OCI-LY3 (cell line): ENCODE measurements around the gene SSPN.
A peak's percentile ranks its signal among the peaks of the same experiment; 100 is the strongest.

Source experiments
- H2AFZ ChIP-seq: fragments of 200-600, 300-600 bp; shearing (Covaris generic); 2 replicates; pipeline ENCODE4 v1.6.0; 2014; ENCODE audit warnings: antibody characterized with exemption, low read depth, low read length
- H3K27ac ChIP-seq: fragments of 200-600, 300-600 bp; sonication (generic); 2 replicates; pipeline ENCODE4 v1.5.1; 2014; ENCODE audit warnings: mild to moderate bottlenecking, low read length, moderate library complexity, mixed read lengths
- H3K27me3 ChIP-seq: fragments of 200-600, 300-600 bp; sonication (generic); 2 replicates; pipeline ENCODE4 v1.6.1; 2014; ENCODE audit warnings: low read depth, low read length, mixed read lengths
- H3K36me3 ChIP-seq: fragments of 200-600, 300-600 bp; sonication (generic); replicated peaks from 2 replicates; pipeline ENCODE3; 2014; ENCODE audit warnings: low read depth, low read length, mixed read lengths
- H3K4me1 ChIP-seq: fragments of 300-600, 200-600 bp; sonication (generic); 2 replicates; pipeline ENCODE4 v1.6.1; 2014; ENCODE audit warnings: low read length, mixed read lengths
- H3K4me2 ChIP-seq: fragments of 200-600, 300-600 bp; sonication (generic); 2 replicates; pipeline ENCODE4 v1.6.1; 2014; ENCODE audit warnings: low read length, mixed read lengths
- H3K4me3 ChIP-seq: fragments of 300-600, 200-600 bp; sonication (generic); 2 replicates; pipeline ENCODE4 v1.5.1; 2014; ENCODE audit warnings: antibody characterized with exemption, mild to moderate bottlenecking, low read length, moderate library complexity
- H3K79me2 ChIP-seq: fragments of 300-600, 200-600 bp; shearing (Covaris generic); 2 replicates; pipeline ENCODE4 v1.6.1; 2014; ENCODE audit warnings: mild to moderate bottlenecking, low read length, mixed read lengths
- H3K9ac ChIP-seq: fragments of 300-600, 200-600 bp; shearing (Covaris generic); 2 replicates; pipeline ENCODE4 v1.6.0; 2014; ENCODE audit warnings: mild to moderate bottlenecking, low read length, moderate library complexity
- H3K9me3 ChIP-seq: fragments of 200-600, 300-600 bp; shearing (Covaris generic); 2 replicates; pipeline ENCODE4 v1.6.1; 2014; ENCODE audit warnings: low read length, mixed read lengths; ENCODE audit not compliant: insufficient read depth
- H4K20me1 ChIP-seq: fragments of 200-600, 300-600 bp; sonication (generic); 2 replicates; pipeline ENCODE4 v1.6.1; 2016; ENCODE audit warnings: low read length, mixed read lengths; ENCODE audit not compliant: insufficient read depth
- CTCF ChIP-seq: fragments of 200-600, 300-600 bp; sonication (generic); IDR thresholded peaks from 2 replicates; pipeline ENCODE4 v1.5.1; 2014; ENCODE audit warnings: antibody characterized with exemption, low read length, low read depth
- EZH2phosphoT487 ChIP-seq: fragments of 200-600 bp; shearing (Covaris generic); IDR thresholded peaks from 2 replicates; pipeline ENCODE4 v1.6.1; 2018; ENCODE audit warnings: antibody characterized with exemption, mixed run types, low read depth

The SSPN gene

GRCh38 chr12:26271889-26272492 is 76.6 kb downstream of the SSPN start:
- TF ChIP-seq EZH2phosphoT487: no peak
- TF ChIP-seq CTCF: no peak
- Histone ChIP-seq H3K9me3 (no peaks in the 10 kb centered on the region), H3K4me3 (peak overlapping the region; percentile 25; the same call in 1 of the 2 replicates), H3K4me1 (peaks cover 35% of the 10 kb centered on the region), H4K20me1 (no peaks in the 10 kb centered on the region), H3K4me2 (peak overlapping the region; percentile 52), H3K9ac (no peak overlapping the region), H3K27me3 (peaks cover 4% of the 10 kb centered on the region), H2AFZ (no peak overlapping the region), H3K36me3 (no peaks in the 10 kb centered on the region), H3K79me2 (no peaks in the 10 kb centered on the region), H3K27ac (no peak overlapping the region)

GRCh38 chr12:26272851-26273250 is 77.5 kb downstream of the SSPN start:
- no peak overlapping the region for H3K27ac ChIP-seq
- H3K79me2 ChIP-seq: no peaks in the 10 kb centered on the region
- no peak overlapping the region for H3K4me2 ChIP-seq
- H3K4me3 ChIP-seq: no peak overlapping the region
- no peak for TF ChIP-seq EZH2phosphoT487
- no peak for TF ChIP-seq CTCF
- H3K27me3 ChIP-seq: peaks cover 4% of the 10 kb centered on the region
- no peaks in the 10 kb centered on the region for H3K9me3 ChIP-seq
- H2AFZ ChIP-seq: no peak overlapping the region
- no peaks in the 10 kb centered on the region for H4K20me1 ChIP-seq
- no peaks in the 10 kb centered on the region for H3K36me3 ChIP-seq
- H3K4me1 ChIP-seq: peaks cover 36% of the 10 kb centered on the region
- H3K9ac ChIP-seq: no peak overlapping the region

- Histone ChIP-seq H3K27ac (no peak overlapping the region), H4K20me1 (no peaks in the 10 kb centered on the region), H3K36me3 (no peaks in the 10 kb centered on the region), H3K4me3 (no peak overlapping the region), H3K4me2 (peak overlapping the region; percentile 71), H3K4me1 (peaks cover 46% of the 10 kb centered on the region), H3K79me2 (no peaks in the 10 kb centered on the region), H3K9ac (no peak overlapping the region), H3K27me3 (peaks cover 4% of the 10 kb centered on the region), H3K9me3 (no peaks in the 10 kb centered on the region), H2AFZ (no peak overlapping the region)
- no peak for TF ChIP-seq CTCF
- TF ChIP-seq EZH2phosphoT487: no peak
Measured at GRCh38 chr12:26273811-26274210, 78.4 kb downstream of the SSPN start.

- no peaks in the 10 kb centered on the region for H4K20me1 ChIP-seq
- peak overlapping the region; percentile 71 for H3K4me2 ChIP-seq
- no peaks in the 10 kb centered on the region for H3K36me3 ChIP-seq
- no peaks in the 10 kb centered on the region for H3K79me2 ChIP-seq
- H3K4me1 ChIP-seq: peaks cover 47% of the 10 kb centered on the region
- peak overlapping the region; percentile 14; the same call in 1 of the 2 replicates for H3K4me3 ChIP-seq
- H3K9ac ChIP-seq: peak overlapping the region; percentile 35; the same call in 1 of the 2 replicates
- no peak for TF ChIP-seq EZH2phosphoT487
- TF ChIP-seq CTCF: peak; percentile 16; the same call in 1 of the 2 replicates
- peak overlapping the region; percentile 39 for H3K27ac ChIP-seq
- no peaks in the 10 kb centered on the region for H3K9me3 ChIP-seq
- H3K27me3 ChIP-seq: peaks cover 11% of the 10 kb centered on the region
- H2AFZ ChIP-seq: no peak overlapping the region
Measured at GRCh38 chr12:26274441-26275312, 79.3 kb downstream of the SSPN start.
